GM12878 (cell line): ENCODE measurements around the gene COL4A1. TPM values are rescaled to one million over a fixed set of nuclear protein-coding genes. Genes with fewer than 3 reads are reported as not detected.

Experiments
- ATAC-seq: fragments of 200-7000 bp; cut with Tn5 transposase; 3 replicates; pipeline ENCODE4 v1.9.1; 2020; ENCODE audit warnings: mild to moderate bottlenecking, moderate library complexity
- BruUV-seq: library from RNA; stranded (reverse); fragments of 400-500 nt; replicated peaks from 2 replicates; lab custom pipeline; 2021; lab: Mats Ljungman, UMichigan
- CTCF ChIA-PET: fragments of 300-600 bp; sonication (Branson Sonifier 250); formaldehyde crosslinking; extraction: SDS; loops from one replicate; lab custom pipeline; 2021; ENCODE audit warnings: inconsistent platforms; lab: Yijun Ruan, JAX
- POLR2A ChIA-PET: fragments of 350-600 bp; formaldehyde crosslinking; extraction: SDS; loops from one replicate; lab custom pipeline; 2021; ENCODE audit warnings: inconsistent platforms; lab: Charles Lee
- RAD21 ChIA-PET: fragments of 300-600 bp; sonication (Branson Sonifier 250); formaldehyde crosslinking; loops from one replicate; lab custom pipeline; 2023; ENCODE audit warnings: antibody characterized with exemption; ENCODE audit not compliant: unreplicated experiment; lab: Charles Lee
- SMC1A ChIA-PET: fragments of 300-600 bp; sonication (Branson Sonifier 250); formaldehyde crosslinking; loops from one replicate; lab custom pipeline; 2023; ENCODE audit not compliant: unreplicated experiment, uncharacterized antibody; lab: Charles Lee
- DNase-seq: peaks from one replicate; pipeline ENCODE4 v3.0.0-alpha.2; 2011; ENCODE audit warnings: low read depth, low spot score
- FAIRE-seq: peaks from 3 replicates; lab custom pipeline; 2011; peaks lifted over from hg19 to GRCh38; lab: Jason Lieb, UNC
- H2AFZ ChIP-seq: 2 replicates; pipeline ENCODE4 v1.6.0; 2011; ENCODE audit warnings: low read depth, low read length, control low read depth; ENCODE audit not compliant: control insufficient read depth
- H3K27ac ChIP-seq: 2 replicates; pipeline ENCODE4 v1.5.1; 2011; ENCODE audit warnings: control low read depth; ENCODE audit not compliant: control insufficient read depth, insufficient read depth
- H3K27me3 ChIP-seq, 2 experiments: replicated peaks in 1 of 2; 2 replicates each; pipeline versions ENCODE4 v1.6.0 to v1.6.1; 2011; ENCODE audit warnings: low read length in 1 of 2; ENCODE audit not compliant: control insufficient read depth in 2 of 2, insufficient read depth in 2 of 2
- H3K36me3 ChIP-seq, 2 experiments: 2 replicates each; pipeline ENCODE4 v1.5.1; 2011; ENCODE audit warnings: low read length in 1 of 2; ENCODE audit not compliant: control insufficient read depth in 2 of 2, insufficient read depth in 2 of 2
- H3K4me1 ChIP-seq: 2 replicates; pipeline ENCODE4 v1.6.1; 2011; ENCODE audit warnings: mild to moderate bottlenecking, low read length, moderate library complexity, mixed read lengths; ENCODE audit not compliant: control insufficient read depth, insufficient read depth
- H3K4me2 ChIP-seq: 2 replicates; pipeline ENCODE4 v1.6.0; 2011; ENCODE audit warnings: control low read depth; ENCODE audit not compliant: control insufficient read depth, insufficient read depth
- H3K4me3 ChIP-seq: fragments of 200-600 bp; sonication (generic); 2 replicates; pipeline ENCODE4 v1.5.1; 2016
- H3K79me2 ChIP-seq: 2 replicates; pipeline ENCODE4 v1.6.0; 2011; ENCODE audit warnings: low read length; ENCODE audit not compliant: control insufficient read depth, insufficient read depth
- H3K9ac ChIP-seq: 2 replicates; pipeline ENCODE4 v1.8.0; 2011; ENCODE audit warnings: low read length, control low read depth, mixed read lengths; ENCODE audit not compliant: control insufficient read depth, insufficient read depth
- H3K9me3 ChIP-seq: replicated peaks from 3 replicates; pipeline ENCODE4 v1.5.1; 2011; ENCODE audit warnings: mild to moderate bottlenecking, low read length; ENCODE audit not compliant: control insufficient read depth, insufficient read depth
- H4K20me1 ChIP-seq: 2 replicates; pipeline ENCODE4 v1.6.0; 2011; ENCODE audit not compliant: control insufficient read depth, insufficient read depth
- CREM ChIP-seq: IDR thresholded peaks from 2 replicates; pipeline ENCODE4 v1.6.1; 2014; ENCODE audit warnings: antibody characterized with exemption, low read depth
- EZH2 ChIP-seq: IDR thresholded peaks from 2 replicates; pipeline ENCODE4 v1.6.1; 2012; ENCODE audit warnings: low read depth, mild to moderate bottlenecking, control low read depth, inconsistent platforms, low read length, borderline replicate concordance; ENCODE audit not compliant: control insufficient read depth
- FOXM1 ChIP-seq: IDR thresholded peaks from 2 replicates; pipeline ENCODE4 v1.6.1; 2012; ENCODE audit warnings: low read depth, mild to moderate bottlenecking, inconsistent platforms, low read length, moderate library complexity
- HCFC1 ChIP-seq: fragments of 150-350 bp; IDR thresholded peaks from 2 replicates; pipeline ENCODE4 v1.6.1; 2014; ENCODE audit warnings: low read length
- HDAC6 ChIP-seq: fragments of 200-600 bp; sonication (generic); IDR thresholded peaks from one replicate; pipeline ENCODE4 v1.8.0; 2017; ENCODE audit warnings: antibody characterized with exemption; ENCODE audit not compliant: unreplicated experiment
- HSF1 ChIP-seq: fragments of 150-350 bp; IDR thresholded peaks from 2 replicates; pipeline ENCODE4 v1.6.1; 2014; ENCODE audit warnings: mild to moderate bottlenecking, low read depth, low read length
- IKZF1 ChIP-seq: fragments of 450-650 bp; conservative IDR thresholded peaks from 2 replicates; pipeline ENCODE4 v1.6.1; 2017; ENCODE audit warnings: antibody characterized with exemption, mild to moderate bottlenecking
- MLLT1 ChIP-seq: fragments of 450-650 bp; IDR thresholded peaks from 2 replicates; pipeline ENCODE4 v1.6.1; 2016; ENCODE audit warnings: mild to moderate bottlenecking
- MXI1 ChIP-seq: fragments of 150-350 bp; IDR thresholded peaks from 2 replicates; pipeline ENCODE4 v1.6.1; 2011; ENCODE audit warnings: low read depth, mild to moderate bottlenecking, inconsistent platforms, low read length, improper control_type of control experiment
- NFYB ChIP-seq: IDR thresholded peaks from 2 replicates; pipeline ENCODE4 v1.6.1; 2011; ENCODE audit warnings: low read depth, mild to moderate bottlenecking, low read length, improper control_type of control experiment, moderate library complexity; ENCODE audit not compliant: insufficient read depth
- PKNOX1 ChIP-seq: fragments of 450-650 bp; IDR thresholded peaks from 2 replicates; pipeline ENCODE4 v1.6.1; 2016; ENCODE audit warnings: mild to moderate bottlenecking
- STAT3 ChIP-seq: IDR thresholded peaks from 2 replicates; pipeline ENCODE4 v1.6.1; 2011; ENCODE audit warnings: low read depth, low read length, improper control_type of control experiment
- SUPT20H ChIP-seq: IDR thresholded peaks from 2 replicates; pipeline ENCODE4 v1.6.1; 2011; ENCODE audit warnings: low read depth, mild to moderate bottlenecking, low read length, moderate library complexity, borderline replicate concordance; ENCODE audit not compliant: control insufficient read depth
- ZNF207 ChIP-seq: fragments of 450-650 bp; IDR thresholded peaks from 2 replicates; pipeline ENCODE4 v1.6.1; 2014; ENCODE audit warnings: antibody characterized with exemption, mild to moderate bottlenecking, borderline replicate concordance
- ZNF24 ChIP-seq: fragments of 450-650 bp; IDR thresholded peaks from 2 replicates; pipeline ENCODE4 v1.6.1; 2017; ENCODE audit warnings: antibody characterized with exemption, mild to moderate bottlenecking
- WGBS: methylation state at CpG from one replicate; pipeline ENCODE4 v1.1.6; 2016; ENCODE audit warnings: low lambda C conversion rate; ENCODE audit not compliant: insufficient replicate concordance, insufficient coverage; ENCODE audit errors: missing lambda C conversion rate; 5-methylcytosine and 5-hydroxymethylcytosine counted together
- in situ Hi-C: fragments of 300-500 bp; cut with MboI; formaldehyde crosslinking; loops from 9 replicates; pipeline ENCODE4 v1.14.3; 2018; ENCODE audit warnings: mixed read lengths
- intact Hi-C: fragments of 100-400 bp; cut with micrococcal nuclease; formaldehyde crosslinking; loops from one replicate; pipeline ENCODE4 v1.14.2; 2022; ENCODE audit not compliant: unreplicated experiment
- polyA plus RNA-seq, 11 experiments: library from polyadenylated mRNA; depleted of rRNA in 4 of 11; unstranded in 6 of 11; stranded (reverse) in 5 of 11; fragments of >200 nt; fragmentation: Nextera tagmentation in 4 of 11; fragmentation: Illumina TruSeq in 1 of 11; extraction: Ambion mirVana in 4 of 11; extraction: Trizol in 1 of 11; gene quantifications; 1 replicate in 1 of 11; 2 replicates in 10 of 11; pipeline versions ENCODE4 v1.2.1 to v1.2.3, GENCODE V29; 2011 to 2016; ENCODE audit warnings: inconsistent platforms in 2 of 11, missing spikeins in 2 of 11, low read depth in 1 of 11
- total RNA-seq, 4 experiments: library from RNA; depleted of rRNA in 3 of 4; stranded (reverse); fragments of >200 nt in 3 of 4; fragmentation: Illumina TruSeq in 1 of 4; extraction: Trizol in 1 of 4; gene quantifications; 2 replicates each; pipeline versions ENCODE4 v1.2.1 to v1.2.3, GENCODE V29; 2013 to 2021

The COL4A1 gene
- total and polyA plus RNA-seq, 10 of the 15 experiments (the other 5 are each of a cell fraction or from before 2014, with no cell fraction given), result 0.07 to 0.31 (median 0.13) TPM; not detected in 6

- Histone ChIP-seq H3K36me3 (no peaks in the 10 kb centered on the region), H3K79me2 (no peaks in the 10 kb centered on the region), H3K9ac (no peak overlapping the region), H4K20me1 (no peaks in the 10 kb centered on the region), H3K4me2 (no peak overlapping the region), H3K9me3 (no peaks in the 10 kb centered on the region; the same call in 2 of the 3 replicates), H2AFZ (no peak overlapping the region), H3K27ac (no peak overlapping the region), H3K4me1 (no peaks in the 10 kb centered on the region), H3K4me3 (no peak overlapping the region), H3K27me3 (no peaks in the 10 kb centered on the region; a peak in 2 of 4 replicates)
- no peak for DNase-seq
- ATAC-seq, result no peak
- FAIRE-seq, result no peak
- intact Hi-C loops, result no loop called here
- WGBS, result 0% methylated on average over 4 of the region's 4 CpGs
- ChIA-PET POLR2A (interaction anchor here (0.6 kb wide), 1 partner anchor 146 kb away, joined by 9 read pairs; no protein-coding TSS in a partner anchor), CTCF (no interaction called here), RAD21 (no interaction called here), SMC1A (no interaction called here)
- BruUV-seq, result no TSS peak
- in situ Hi-C loops, result no loop called here
- TF ChIP-seq HCFC1, result no peak
- no peak for TF ChIP-seq PKNOX1
- TF ChIP-seq NFYB, result no peak
- no peak for TF ChIP-seq ZNF207
- no peak for TF ChIP-seq EZH2
- TF ChIP-seq HSF1, result no peak
- TF ChIP-seq MXI1, result no peak
- TF ChIP-seq MLLT1, result no peak
- TF ChIP-seq IKZF1, result no peak
- no peak for TF ChIP-seq STAT3
- no peak for TF ChIP-seq ZNF24
- TF ChIP-seq FOXM1, result no peak
- TF ChIP-seq HDAC6, result no peak
- TF ChIP-seq CREM, result no peak
- TF ChIP-seq SUPT20H, result no peak
Measured at GRCh38 chr13:110168999-110169933, 137.7 kb downstream of the COL4A1 start.
